Lung (tissue), 12 donors: Measurements from ENCODE around the gene CARD11. TPM values are rescaled to one million over a fixed set of nuclear protein-coding genes. Genes with fewer than 3 reads are reported as not detected.

ENCODE experiments used
- ATAC-seq: fragments of 200-7000 bp; cut with Tn5 transposase; one replicate; pipeline ENCODE4 v1.9.1; 2020; ENCODE audit warnings: moderate number of reproducible peaks; ENCODE audit not compliant: insufficient read depth, low FRiP score
- DNase-seq, 3 donors: peaks; one replicate each; pipeline ENCODE4 v3.0.0-alpha.2; 2013 to 2017
- H3K27ac ChIP-seq, 2 donors: one replicate each; pipeline ENCODE4 v1.5.1; 2013; ENCODE audit warnings: mild to moderate bottlenecking in 2 of 2, moderate library complexity in 2 of 2, control low read depth in 1 of 2, inconsistent platforms in 1 of 2, low read depth in 1 of 2, low read length in 1 of 2
- H3K27me3 ChIP-seq, 3 donors: one replicate each; pipeline ENCODE4 v1.5.1; 2013; ENCODE audit warnings: low read length in 2 of 3; ENCODE audit not compliant: control insufficient read depth in 3 of 3, insufficient read depth in 3 of 3
- H3K36me3 ChIP-seq, 4 donors: one replicate each; pipeline ENCODE4 v1.5.1; 2013; ENCODE audit warnings: low read length in 4 of 4, mild to moderate bottlenecking in 1 of 4, moderate library complexity in 1 of 4; ENCODE audit not compliant: control insufficient read depth in 4 of 4, insufficient read depth in 4 of 4
- H3K4me1 ChIP-seq, 5 donors: one replicate each; pipeline ENCODE4 v1.5.1; 2013; ENCODE audit warnings: low read length in 5 of 5, mild to moderate bottlenecking in 2 of 5, moderate library complexity in 1 of 5; ENCODE audit not compliant: control insufficient read depth in 5 of 5, insufficient read depth in 5 of 5
- H3K4me3 ChIP-seq: one replicate; pipeline ENCODE4 v1.5.1; 2013; ENCODE audit warnings: mild to moderate bottlenecking, control low read depth, moderate library complexity
- H3K9ac ChIP-seq, 2 donors: one replicate each; pipeline ENCODE4 v1.5.1; 2013; ENCODE audit warnings: low read length in 2 of 2, control low read depth in 1 of 2; ENCODE audit not compliant: insufficient read depth in 1 of 2
- H3K9me3 ChIP-seq, 4 donors: one replicate each; pipeline ENCODE4 v1.5.1; 2013; ENCODE audit warnings: low read length in 3 of 4, mild to moderate bottlenecking in 1 of 4, moderate library complexity in 1 of 4; ENCODE audit not compliant: control insufficient read depth in 4 of 4, insufficient read depth in 3 of 4
- CTCF ChIP-seq: IDR thresholded peaks from 2 replicates; pipeline ENCODE4 v1.5.1; 2012; ENCODE audit warnings: mild to moderate bottlenecking; ENCODE audit errors: control extremely low read depth, extremely low read depth
- WGBS, 2 donors: extraction: QIAGEN DNeasy Blood & Tissue Kit; methylation state at CpG; one replicate each; pipeline ENCODE4 v1.1.7; 2013; 5-methylcytosine and 5-hydroxymethylcytosine counted together
- polyA plus RNA-seq, 2 donors: library from polyadenylated mRNA; stranded (reverse); fragments of 200-250 nt; gene quantifications; one replicate each; pipeline ENCODE4 v1.2.1, GENCODE V29; 2013
- total RNA-seq, 2 donors: library from RNA; depleted of rRNA in 1 of 2; stranded (reverse); fragments of >200 nt in 1 of 2; gene quantifications; one replicate each; pipeline ENCODE4 v1.2.1, GENCODE V29; 2014 to 2021
- donor health status: control.
- donor health status: control.
- donor health status: Bipolar disorder and iron deficiency.
- donor health status: healthy.
- donor health status: DM: yes; HTN: yes; CAD: no.

The CARD11 gene
- total and polyA plus RNA-seq, 4 donors, result 1.5 to 4.3 (median 3.7) TPM

GRCh38 chr7:2905500-2905899 is 138.2 kb downstream of the CARD11 start:
- Histone ChIP-seq H3K9me3 (peaks cover 0 to 6% (median 1%) of the 10 kb centered on the region in 4 donors), H3K27me3 (no peaks in the 10 kb centered on the region), H3K36me3 (no peaks in the 10 kb centered on the region), H3K4me1 (no peaks in the 10 kb centered on the region), H3K4me3 (no peak overlapping the region), H3K9ac (no peak overlapping the region), H3K27ac (no peak overlapping the region)
- TF ChIP-seq CTCF, result no peak
- no peak for DNase-seq
- WGBS, 2 donors, result 95% methylated on average over 8 of the region's 8 CpGs
- ATAC-seq, result no peak

- TF ChIP-seq CTCF, result no peak
- no peaks in the 10 kb centered on the region for H3K36me3 ChIP-seq
- H3K9me3 ChIP-seq, result peaks cover 0 to 6% (median 1%) of the 10 kb centered on the region in 4 donors
- H3K4me1 ChIP-seq, result no peaks in the 10 kb centered on the region
- H3K27ac ChIP-seq, result no peak overlapping the region
- no peaks in the 10 kb centered on the region for H3K27me3 ChIP-seq
- no peak overlapping the region for H3K4me3 ChIP-seq
- 97% methylated on average over 3 of the region's 3 CpGs for WGBS, 2 donors
- no peak overlapping the region for H3K9ac ChIP-seq
- no peak for ATAC-seq
- no peak for DNase-seq
Observed at GRCh38 chr7:2905027-2905426, 138.6 kb downstream of the CARD11 start.

GRCh38 chr7:2904202-2904601 is 139.5 kb downstream of the CARD11 start:
- Histone ChIP-seq H3K36me3 (no peaks in the 10 kb centered on the region), H3K4me1 (no peaks in the 10 kb centered on the region), H3K4me3 (no peak overlapping the region), H3K9ac (no peak overlapping the region), H3K9me3 (peaks cover 0 to 6% (median 1%) of the 10 kb centered on the region in 4 donors), H3K27ac (no peak overlapping the region), H3K27me3 (no peaks in the 10 kb centered on the region)
- no peak for TF ChIP-seq CTCF
- ATAC-seq (no peak), DNase-seq (no peak)
- 71 to 87% methylated on average over 16 of the region's 16 CpGs for WGBS, 2 donors

- Histone ChIP-seq H3K9ac (no peak overlapping the region), H3K4me1 (no peaks in the 10 kb centered on the region), H3K9me3 (peaks cover 0 to 6% (median 2%) of the 10 kb centered on the region in 4 donors), H3K36me3 (no peaks in the 10 kb centered on the region), H3K27ac (no peak overlapping the region), H3K27me3 (no peaks in the 10 kb centered on the region), H3K4me3 (no peak overlapping the region)
- TF ChIP-seq CTCF, result no peak
- ATAC-seq (no peak), DNase-seq (peak in 1 of 3 donors; percentile 25)
- WGBS, 2 donors, result 79 to 83% methylated on average over 15 of the region's 15 CpGs
Observed at GRCh38 chr7:2903682-2904162, 139.9 kb downstream of the CARD11 start.
